HEK293T (cell line): ENCODE data around the gene LGI1.
A peak's percentile ranks its signal among the peaks of the same experiment; 100 is the strongest.

Experiments
- CTCF ChIA-PET: fragments of 350-600 bp; formaldehyde crosslinking; extraction: SDS; loops from one replicate; lab custom pipeline; 2021; ENCODE audit warnings: antibody characterized with exemption, inconsistent platforms; lab: Yijun Ruan, JAX
- POLR2A ChIA-PET: fragments of 350-600 bp; formaldehyde crosslinking; extraction: SDS; loops from one replicate; lab custom pipeline; 2020; ENCODE audit warnings: antibody characterized with exemption, inconsistent platforms; lab: Yijun Ruan, JAX
- DNase-seq: peaks from one replicate; pipeline ENCODE4 v3.0.0; 2012; ENCODE audit warnings: mixed read lengths; ENCODE audit errors: extremely low spot score
- ARNT ChIP-seq: fragments of 450-650 bp; IDR thresholded peaks from 2 replicates; pipeline ENCODE4 v1.6.1; 2017; ENCODE audit warnings: mild to moderate bottlenecking
- BHLHE40 ChIP-seq: fragments of 450-650 bp; IDR thresholded peaks from 2 replicates; pipeline ENCODE4 v1.6.1; 2016; ENCODE audit warnings: mild to moderate bottlenecking, moderate library complexity, borderline replicate concordance
- CTBP1 ChIP-seq: fragments of 450-650 bp; IDR thresholded peaks from 2 replicates; pipeline ENCODE4 v1.6.1; 2016; ENCODE audit warnings: borderline replicate concordance
- ELF4 ChIP-seq: fragments of 450-650 bp; IDR thresholded peaks from 2 replicates; pipeline ENCODE4 v1.6.1; 2017; ENCODE audit warnings: antibody characterized with exemption
- FOXA1 ChIP-seq: fragments of 450-650 bp; IDR thresholded peaks from 2 replicates; pipeline ENCODE4 v1.6.1; 2016; ENCODE audit warnings: mild to moderate bottlenecking
- FOXK2 ChIP-seq: fragments of 450-650 bp; IDR thresholded peaks from 2 replicates; pipeline ENCODE4 v1.6.1; 2016; ENCODE audit warnings: mild to moderate bottlenecking
- FOXM1 ChIP-seq: fragments of 450-650 bp; IDR thresholded peaks from 2 replicates; pipeline ENCODE4 v1.6.1; 2017; ENCODE audit warnings: mild to moderate bottlenecking, borderline replicate concordance
- HDGF ChIP-seq: fragments of 450-650 bp; IDR thresholded peaks from 2 replicates; pipeline ENCODE4 v1.6.1; 2017; ENCODE audit warnings: antibody characterized with exemption, borderline replicate concordance
- L3MBTL2 ChIP-seq: fragments of 450-650 bp; conservative IDR thresholded peaks from 2 replicates; pipeline ENCODE4 v1.6.1; 2016; ENCODE audit warnings: mild to moderate bottlenecking
- LEF1 ChIP-seq: fragments of 450-650 bp; IDR thresholded peaks from 2 replicates; pipeline ENCODE4 v1.6.1; 2017; ENCODE audit warnings: mild to moderate bottlenecking, borderline replicate concordance
- NFRKB ChIP-seq: fragments of 450-650 bp; IDR thresholded peaks from 2 replicates; pipeline ENCODE4 v1.6.1; 2016; ENCODE audit warnings: mild to moderate bottlenecking, moderate library complexity
- PKNOX1 ChIP-seq: fragments of 450-650 bp; IDR thresholded peaks from 2 replicates; pipeline ENCODE4 v1.6.1; 2016
- SP1 ChIP-seq: fragments of 450-650 bp; IDR thresholded peaks from 2 replicates; pipeline ENCODE4 v1.6.1; 2017
- SUZ12 ChIP-seq: fragments of 450-650 bp; IDR thresholded peaks from 2 replicates; pipeline ENCODE4 v1.6.1; 2016; ENCODE audit warnings: mild to moderate bottlenecking
- TARDBP ChIP-seq: fragments of 450-650 bp; IDR thresholded peaks from 2 replicates; pipeline ENCODE4 v1.6.1; 2016
- ZNF384 ChIP-seq: fragments of 450-650 bp; IDR thresholded peaks from 2 replicates; pipeline ENCODE4 v1.6.1; 2016

Gene LGI1

GRCh38 chr10:93804200-93804599 is 46.5 kb downstream of the LGI1 start:
- ChIA-PET POLR2A (no interaction called here), CTCF (interaction anchor here (0.7 to 0.9 kb wide), 2 partner anchors 10 to 85 kb away, joined by 3 to 5 read pairs; no protein-coding TSS in a partner anchor)
- DNase-seq: no peak
- no peak for TF ChIP-seq FOXM1
- no peak for TF ChIP-seq FOXA1
- no peak for TF ChIP-seq CTBP1
- TF ChIP-seq SUZ12: no peak

GRCh38 chr10:93806903-93807302 is 49.2 kb downstream of the LGI1 start:
- CTCF ChIA-PET: interaction anchor here (0.9 kb wide), 1 partner anchor 62 kb away, joined by 6 read pairs; no protein-coding TSS in a partner anchor
- no peak for DNase-seq
- no peak for TF ChIP-seq CTBP1
- no peak for TF ChIP-seq LEF1
- no peak for TF ChIP-seq ELF4
- TF ChIP-seq BHLHE40: no peak
- no peak for TF ChIP-seq ZNF384
- TF ChIP-seq NFRKB: no peak
- no peak for TF ChIP-seq FOXK2
- no peak for TF ChIP-seq TARDBP
- TF ChIP-seq FOXA1: no peak
- TF ChIP-seq ARNT: no peak
- TF ChIP-seq PKNOX1: no peak
- no peak for TF ChIP-seq L3MBTL2
- no peak for TF ChIP-seq SUZ12
- TF ChIP-seq SP1: no peak
- TF ChIP-seq HDGF: no peak
- no peak for TF ChIP-seq FOXM1
- POLR2A ChIA-PET: no interaction called here

GRCh38 chr10:93807371-93807770 is 49.6 kb downstream of the LGI1 start:
- ChIA-PET POLR2A (no interaction called here), CTCF (interaction anchor here (0.9 kb wide), 2 partner anchors 9 to 62 kb away, joined by 3 to 6 read pairs; no protein-coding TSS in a partner anchor)
- TF ChIP-seq BHLHE40 (no peak), CTBP1 (no peak), LEF1 (no peak), TARDBP (no peak), FOXM1 (no peak), NFRKB (no peak), ELF4 (no peak), FOXK2 (no peak), HDGF (no peak), PKNOX1 (no peak), SP1 (no peak), L3MBTL2 (no peak), ARNT (no peak)
- no peak for DNase-seq

GRCh38 chr10:93812659-93813338 is 55.1 kb downstream of the LGI1 start:
- DNase-seq: no peak
- ChIA-PET POLR2A (no interaction called here), CTCF (interaction anchor here (0.6 to 4.4 kb wide), 3 partner anchors 61 to 109 kb away, joined by 3 to 97 read pairs (median 3); no protein-coding TSS in a partner anchor)

GRCh38 chr10:93813507-93814465 is 56.0 kb downstream of the LGI1 start:
- TF ChIP-seq ARNT (no peak), LEF1 (no peak), CTBP1 (no peak), BHLHE40 (no peak), SP1 (no peak), ELF4 (no peak), TARDBP (no peak), FOXM1 (no peak), PKNOX1 (no peak), FOXK2 (no peak), HDGF (no peak), FOXA1 (no peak), SUZ12 (no peak)
- CTCF ChIA-PET: interaction anchor here (0.6 to 4.4 kb wide), 4 partner anchors 10 to 110 kb away, joined by 3 to 97 read pairs (median 4); no protein-coding TSS in a partner anchor
- peak; percentile 69 for DNase-seq
- POLR2A ChIA-PET: interaction anchor here (1.3 kb wide), 1 partner anchor 111 kb away, joined by 4 read pairs; the partner anchor contains the start of gene FRA10AC1

More at GRCh38 chr10:93812659-93813338, 55.1 kb downstream of the LGI1 start:
- TF ChIP-seq TARDBP: no peak
- no peak for TF ChIP-seq PKNOX1
- no peak for TF ChIP-seq ARNT
- TF ChIP-seq FOXM1: no peak
